T-helper 9 cell (primary cell): ENCODE measurements around the gene KYNU.
"Not testable (repeated sequence)": the region's sequence is repeated elsewhere in the genome, so short reads cannot be mapped to it uniquely, and the experiment has no call there.

Source experiments
- DNase-seq: peaks from one replicate; pipeline ENCODE4 v3.0.0-alpha.2; 2020

Gene KYNU

DNA sequence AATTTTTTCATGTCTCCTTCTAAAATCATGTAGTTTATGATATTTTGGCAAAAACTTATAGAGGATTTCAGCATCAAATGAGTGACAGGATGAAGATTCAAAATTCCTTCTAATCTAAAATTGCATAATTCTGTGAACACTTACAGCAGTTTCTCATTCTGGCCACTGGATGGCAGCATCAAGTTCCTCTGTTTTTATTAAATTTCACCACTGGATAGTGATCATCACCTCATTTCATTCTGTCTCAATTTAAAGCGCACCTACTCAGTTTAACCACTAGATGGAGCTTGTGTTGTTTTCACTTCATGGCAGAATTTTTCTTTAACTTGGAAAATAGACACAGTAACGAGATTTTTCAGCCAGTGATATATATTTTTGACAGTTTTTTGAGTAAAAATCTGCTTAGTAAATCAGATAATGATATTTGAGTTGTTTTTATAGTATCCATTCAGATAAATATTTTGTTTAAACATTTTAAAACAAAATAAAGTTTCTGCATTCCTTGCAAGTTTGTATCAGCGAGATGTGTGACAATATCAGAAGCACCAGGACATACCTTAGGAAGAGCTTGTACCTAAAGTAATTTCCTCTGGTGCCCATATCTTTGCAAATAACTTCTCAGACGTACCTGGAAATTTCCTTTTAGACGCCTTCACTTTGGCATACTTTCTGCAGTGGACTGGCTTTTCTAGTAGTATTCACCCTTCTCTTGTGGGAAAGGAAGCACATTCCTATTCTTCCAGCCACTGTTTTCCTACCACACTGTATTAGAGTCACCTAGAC is 157.0 kb downstream of the KYNU start:
- DNase-seq = peak; percentile 31

GRCh38 chr2:143051465-143051864 is 174.0 kb downstream of the KYNU start:
- DNase-seq = no peak

- not testable (repeated sequence) for DNase-seq
Measured at GRCh38 chr2:143053437-143053836, 176.0 kb downstream of the KYNU start.

GRCh38 chr2:143056550-143056949 is 179.1 kb downstream of the KYNU start:
- no peak for DNase-seq

- DNase-seq = no peak
Measured at GRCh38 chr2:143058851-143059250, 181.4 kb downstream of the KYNU start.

- DNase-seq = no peak
Measured at GRCh38 chr2:143063612-143064200, 186.2 kb downstream of the KYNU start.

- DNase-seq = no peak
Measured at GRCh38 chr2:143068094-143068493, 190.6 kb downstream of the KYNU start.

GRCh38 chr2:143068509-143068908 is 191.0 kb downstream of the KYNU start:
- DNase-seq = no peak

DNA sequence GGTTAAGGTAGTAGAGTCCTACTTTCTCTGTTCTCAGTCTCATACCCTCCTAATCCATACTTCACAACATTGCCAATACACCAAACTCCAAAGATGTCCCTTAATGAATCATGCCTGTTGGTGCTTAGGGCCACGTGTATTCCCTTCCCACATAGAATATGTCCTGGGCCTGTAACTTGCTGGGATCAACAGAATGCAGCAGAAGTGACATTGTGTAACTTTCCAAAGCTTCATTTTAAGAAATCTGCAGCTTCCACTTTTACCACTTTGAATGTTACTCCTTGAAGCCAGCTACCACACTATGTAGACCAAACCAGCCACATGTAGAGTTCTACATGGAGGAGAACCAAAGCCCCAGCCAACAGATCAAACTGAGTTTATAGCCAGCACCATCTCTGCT is 193.2 kb downstream of the KYNU start:
- DNase-seq = no peak

GRCh38 chr2:143071185-143071876 is 193.9 kb downstream of the KYNU start:
- DNase-seq = no peak

GRCh38 chr2:143074913-143075312 is 197.4 kb downstream of the KYNU start:
- not testable (repeated sequence) for DNase-seq

DNA sequence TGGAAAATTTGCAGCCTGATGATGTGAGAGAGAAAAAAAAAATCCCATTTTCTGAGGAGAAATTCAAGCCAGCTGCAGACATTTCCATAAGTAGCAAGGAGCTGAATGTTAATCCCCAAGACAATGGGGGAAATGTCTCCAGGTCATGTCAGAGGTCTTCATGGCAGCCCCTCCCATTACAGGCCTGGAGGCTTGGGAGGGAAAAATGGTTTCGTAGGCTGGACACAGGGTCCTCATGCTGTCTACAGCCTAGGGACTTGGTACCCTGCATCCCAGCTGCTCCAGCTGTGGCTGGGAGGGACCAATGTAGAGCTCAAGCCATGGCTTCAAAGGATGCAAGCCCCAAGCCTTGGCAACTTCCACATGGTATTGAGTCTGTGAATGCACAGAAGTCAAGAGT is 198.2 kb downstream of the KYNU start:
- DNase-seq = no peak

DNA sequence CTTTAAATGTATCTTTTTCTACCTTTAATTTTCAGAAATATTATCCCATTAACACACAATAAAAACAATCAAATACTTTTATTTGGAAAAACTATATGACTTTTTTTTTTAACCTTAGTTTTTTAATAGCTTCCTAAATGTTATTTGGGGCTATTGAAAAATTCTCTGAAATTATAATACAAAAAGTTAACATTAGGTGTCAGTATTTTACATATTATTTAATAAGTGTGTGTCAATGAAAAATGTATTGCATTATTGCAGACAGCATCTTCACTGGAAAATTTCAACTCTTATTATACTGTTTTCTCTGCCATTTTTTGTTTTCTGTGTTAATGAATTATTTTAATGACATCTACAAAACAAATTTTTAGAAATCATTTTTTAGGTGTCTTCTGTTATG is 200.6 kb downstream of the KYNU start:
- no peak for DNase-seq

- DNase-seq = no peak
Measured at GRCh38 chr2:143081616-143082015, 204.2 kb downstream of the KYNU start.

GRCh38 chr2:143083636-143084035 is 206.2 kb downstream of the KYNU start:
- DNase-seq = no peak

- DNase-seq = no peak
Measured at GRCh38 chr2:143084462-143084861, 207.0 kb downstream of the KYNU start.

DNA sequence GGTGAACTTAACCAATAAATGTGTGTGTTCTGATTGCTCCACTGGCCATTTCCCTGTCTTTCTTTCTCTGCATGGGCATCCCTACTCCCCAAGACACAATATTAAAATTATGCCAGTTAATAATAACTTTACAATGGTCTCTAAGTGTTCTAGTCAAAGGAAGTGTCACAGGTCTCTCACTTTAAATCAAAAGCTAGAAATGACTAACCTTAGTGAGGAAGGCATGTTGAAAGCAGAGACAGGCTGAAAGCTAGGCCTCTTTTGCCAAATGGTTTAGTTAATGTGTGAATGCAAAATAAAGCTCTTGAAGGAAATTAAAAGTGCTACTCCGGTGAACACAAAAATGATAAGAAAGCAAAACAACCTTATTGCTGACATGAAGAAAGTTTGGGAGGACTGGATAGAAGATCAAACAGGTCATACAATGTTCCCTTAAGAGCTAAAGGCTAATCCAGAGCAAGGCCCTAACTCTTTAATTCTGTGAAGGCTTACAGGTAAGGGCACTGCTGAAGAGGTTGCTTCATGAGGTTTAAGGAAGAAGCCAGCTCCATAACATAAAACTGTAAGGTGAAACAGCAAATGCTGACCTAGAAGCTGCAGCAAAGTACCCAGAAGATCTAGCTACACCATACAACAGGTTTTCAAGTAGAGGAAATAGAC is 207.8 kb downstream of the KYNU start:
- no peak for DNase-seq

DNA sequence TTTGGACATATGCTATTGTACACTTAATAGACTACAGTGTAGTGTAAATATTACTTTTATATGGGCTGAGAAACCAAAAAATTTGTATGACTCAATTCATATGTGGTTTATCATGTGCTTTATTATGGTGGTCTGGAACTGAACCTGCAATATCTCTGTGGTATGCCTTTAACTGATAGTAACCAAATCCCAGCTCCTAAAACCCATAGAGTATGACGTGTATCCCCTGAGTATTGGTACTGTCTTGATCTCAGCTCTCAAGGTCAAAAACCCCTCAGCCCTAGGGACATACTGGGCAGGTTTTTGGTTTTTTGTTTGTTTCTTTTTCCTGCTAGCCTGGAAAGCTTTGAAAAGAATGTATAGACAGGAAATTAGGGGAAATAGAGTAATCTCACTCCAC is 209.6 kb downstream of the KYNU start:
- no peak for DNase-seq

GRCh38 chr2:143088388-143088787 is 210.9 kb downstream of the KYNU start:
- no peak for DNase-seq

DNA sequence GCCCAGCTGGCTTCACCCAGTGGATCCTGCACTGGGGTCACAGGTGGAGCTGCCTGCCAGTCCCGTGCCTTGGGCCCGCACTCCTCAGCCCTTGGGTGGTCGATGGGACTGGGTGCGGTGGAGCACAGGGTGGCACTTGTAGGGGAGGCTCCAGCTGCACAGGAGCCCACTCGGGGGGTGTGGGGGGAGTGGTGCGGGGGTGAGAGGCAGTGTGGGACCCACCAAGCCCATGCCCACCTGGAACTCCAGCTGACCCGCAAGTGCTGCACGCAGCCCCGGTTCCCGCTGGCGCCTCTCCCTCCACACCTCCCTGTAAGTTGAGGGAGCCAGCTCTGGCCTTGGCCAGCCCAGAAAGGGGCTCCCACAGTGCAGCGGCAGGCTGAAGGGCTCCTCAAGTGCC is 212.1 kb downstream of the KYNU start:
- DNase-seq = not testable (repeated sequence)
